ENCODE results near the gene TPRA1.

DNA sequence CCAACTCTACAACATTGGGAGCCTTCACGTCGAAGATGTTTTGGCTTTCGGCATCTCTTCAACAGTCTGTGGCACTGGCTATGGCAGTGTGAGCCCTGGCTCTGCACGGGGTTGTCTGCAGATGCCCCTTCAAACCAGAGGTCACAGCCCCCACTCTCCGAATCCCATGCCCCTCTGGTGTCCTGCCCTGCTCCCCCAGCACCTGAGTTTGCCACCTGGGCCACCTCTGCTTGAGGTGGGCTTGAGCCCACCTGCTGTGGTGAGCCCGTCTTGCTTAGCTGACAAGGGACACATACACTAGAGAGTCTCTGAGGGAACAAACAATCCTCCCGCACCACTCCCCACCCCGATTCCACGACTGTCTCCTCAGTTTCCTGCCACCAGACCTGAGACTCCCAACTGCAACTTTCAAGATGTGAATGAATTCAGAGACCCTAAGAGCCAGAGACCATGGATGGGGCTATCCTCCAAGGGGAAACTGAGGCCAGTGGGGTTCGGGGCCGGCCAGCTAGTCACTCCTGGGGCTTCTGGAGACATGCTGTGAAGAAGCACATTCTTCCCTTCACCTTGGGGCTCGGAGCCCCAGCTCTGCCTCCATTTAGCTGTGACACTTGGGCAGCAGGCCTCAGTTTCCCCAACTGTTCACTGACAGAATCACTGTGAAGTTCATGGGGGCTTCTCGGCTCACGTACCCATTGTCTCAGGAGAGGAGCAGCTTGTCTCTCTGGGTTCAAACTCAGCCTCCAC lies 44.6 kb downstream of the TPRA1 start:
- TF ChIP-seq, protein P1, sequence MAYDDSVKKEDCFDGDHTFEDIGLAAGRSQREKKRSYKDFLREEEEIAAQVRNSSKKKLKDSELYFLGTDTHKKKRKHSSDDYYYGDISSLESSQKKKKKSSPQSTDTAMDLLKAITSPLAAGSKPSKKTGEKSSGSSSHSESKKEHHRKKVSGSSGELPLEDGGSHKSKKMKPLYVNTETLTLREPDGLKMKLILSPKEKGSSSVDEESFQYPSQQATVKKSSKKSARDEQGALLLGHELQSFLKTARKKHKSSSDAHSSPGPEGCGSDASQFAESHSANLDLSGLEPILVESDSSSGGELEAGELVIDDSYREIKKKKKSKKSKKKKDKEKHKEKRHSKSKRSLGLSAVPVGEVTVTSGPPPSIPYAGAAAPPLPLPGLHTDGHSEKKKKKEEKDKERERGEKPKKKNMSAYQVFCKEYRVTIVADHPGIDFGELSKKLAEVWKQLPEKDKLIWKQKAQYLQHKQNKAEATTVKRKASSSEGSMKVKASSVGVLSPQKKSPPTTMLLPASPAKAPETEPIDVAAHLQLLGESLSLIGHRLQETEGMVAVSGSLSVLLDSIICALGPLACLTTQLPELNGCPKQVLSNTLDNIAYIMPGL (CRISPR knock-in tag; IDR thresholded peaks at IDR 0.05; ENCODE audit: borderline replicate concordance): no peak
- TF ChIP-seq, protein P2, sequence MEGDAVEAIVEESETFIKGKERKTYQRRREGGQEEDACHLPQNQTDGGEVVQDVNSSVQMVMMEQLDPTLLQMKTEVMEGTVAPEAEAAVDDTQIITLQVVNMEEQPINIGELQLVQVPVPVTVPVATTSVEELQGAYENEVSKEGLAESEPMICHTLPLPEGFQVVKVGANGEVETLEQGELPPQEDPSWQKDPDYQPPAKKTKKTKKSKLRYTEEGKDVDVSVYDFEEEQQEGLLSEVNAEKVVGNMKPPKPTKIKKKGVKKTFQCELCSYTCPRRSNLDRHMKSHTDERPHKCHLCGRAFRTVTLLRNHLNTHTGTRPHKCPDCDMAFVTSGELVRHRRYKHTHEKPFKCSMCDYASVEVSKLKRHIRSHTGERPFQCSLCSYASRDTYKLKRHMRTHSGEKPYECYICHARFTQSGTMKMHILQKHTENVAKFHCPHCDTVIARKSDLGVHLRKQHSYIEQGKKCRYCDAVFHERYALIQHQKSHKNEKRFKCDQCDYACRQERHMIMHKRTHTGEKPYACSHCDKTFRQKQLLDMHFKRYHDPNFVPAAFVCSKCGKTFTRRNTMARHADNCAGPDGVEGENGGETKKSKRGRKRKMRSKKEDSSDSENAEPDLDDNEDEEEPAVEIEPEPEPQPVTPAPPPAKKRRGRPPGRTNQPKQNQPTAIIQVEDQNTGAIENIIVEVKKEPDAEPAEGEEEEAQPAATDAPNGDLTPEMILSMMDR (IDR thresholded peaks at IDR 0.05): no peak
- no peak for TF ChIP-seq HDAC2 (IDR thresholded peaks at IDR 0.05)
- TF ChIP-seq, protein P3, sequence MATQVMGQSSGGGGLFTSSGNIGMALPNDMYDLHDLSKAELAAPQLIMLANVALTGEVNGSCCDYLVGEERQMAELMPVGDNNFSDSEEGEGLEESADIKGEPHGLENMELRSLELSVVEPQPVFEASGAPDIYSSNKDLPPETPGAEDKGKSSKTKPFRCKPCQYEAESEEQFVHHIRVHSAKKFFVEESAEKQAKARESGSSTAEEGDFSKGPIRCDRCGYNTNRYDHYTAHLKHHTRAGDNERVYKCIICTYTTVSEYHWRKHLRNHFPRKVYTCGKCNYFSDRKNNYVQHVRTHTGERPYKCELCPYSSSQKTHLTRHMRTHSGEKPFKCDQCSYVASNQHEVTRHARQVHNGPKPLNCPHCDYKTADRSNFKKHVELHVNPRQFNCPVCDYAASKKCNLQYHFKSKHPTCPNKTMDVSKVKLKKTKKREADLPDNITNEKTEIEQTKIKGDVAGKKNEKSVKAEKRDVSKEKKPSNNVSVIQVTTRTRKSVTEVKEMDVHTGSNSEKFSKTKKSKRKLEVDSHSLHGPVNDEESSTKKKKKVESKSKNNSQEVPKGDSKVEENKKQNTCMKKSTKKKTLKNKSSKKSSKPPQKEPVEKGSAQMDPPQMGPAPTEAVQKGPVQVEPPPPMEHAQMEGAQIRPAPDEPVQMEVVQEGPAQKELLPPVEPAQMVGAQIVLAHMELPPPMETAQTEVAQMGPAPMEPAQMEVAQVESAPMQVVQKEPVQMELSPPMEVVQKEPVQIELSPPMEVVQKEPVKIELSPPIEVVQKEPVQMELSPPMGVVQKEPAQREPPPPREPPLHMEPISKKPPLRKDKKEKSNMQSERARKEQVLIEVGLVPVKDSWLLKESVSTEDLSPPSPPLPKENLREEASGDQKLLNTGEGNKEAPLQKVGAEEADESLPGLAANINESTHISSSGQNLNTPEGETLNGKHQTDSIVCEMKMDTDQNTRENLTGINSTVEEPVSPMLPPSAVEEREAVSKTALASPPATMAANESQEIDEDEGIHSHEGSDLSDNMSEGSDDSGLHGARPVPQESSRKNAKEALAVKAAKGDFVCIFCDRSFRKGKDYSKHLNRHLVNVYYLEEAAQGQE (IDR thresholded peaks at IDR 0.05): no peak
- TF ChIP-seq POLR2A (IDR thresholded peaks at IDR 0.05; ENCODE audit: low read length): no peak
- TF ChIP-seq PHF8 (IDR thresholded peaks at IDR 0.05; ENCODE audit: borderline replicate concordance, low read depth): no peak

Data from A549 (cell line).